HepG2 (cell line): ENCODE measurements around the gene EFNA3. TPM values are rescaled to one million over a fixed set of nuclear protein-coding genes. Genes with fewer than 3 reads are reported as not detected.

Source experiments
- CAMTA2 ChIP-seq: sonication (generic); formaldehyde crosslinking; IDR thresholded peaks from 2 replicates; pipeline ENCODE4 v1.4.0; 2020; ENCODE audit warnings: mild to moderate bottlenecking, missing genetic modification reagents, borderline replicate concordance
- GABPA ChIP-seq, 2 experiments: IDR thresholded peaks; 2 replicates each; pipeline ENCODE4 v1.6.1; 2011 to 2016; ENCODE audit warnings: low read depth in 2 of 2, low read length in 1 of 2, missing biosample characterization in 1 of 2, missing genetic modification characterization in 1 of 2
- NFIB ChIP-seq: sonication (generic); formaldehyde crosslinking; IDR thresholded peaks from 2 replicates; pipeline ENCODE4 v1.9.0; 2021; ENCODE audit warnings: missing genetic modification reagents, mild to moderate bottlenecking, borderline replicate concordance
- PITX1 ChIP-seq: sonication (generic); formaldehyde crosslinking; IDR thresholded peaks from 2 replicates; pipeline ENCODE4 v1.5.1; 2020; ENCODE audit warnings: mild to moderate bottlenecking, missing genetic modification reagents
- PREB ChIP-seq: sonication (generic); formaldehyde crosslinking; IDR thresholded peaks from 2 replicates; pipeline ENCODE4 v1.4.0; 2020; ENCODE audit warnings: missing genetic modification reagents
- SRSF1 ChIP-seq: fragments of 200-400 bp; formaldehyde crosslinking; optimal IDR thresholded peaks from 2 replicates; pipeline ENCODE3; 2017; ENCODE audit warnings: mild to moderate bottlenecking, low read depth, low read length, moderate library complexity
- ZBTB33 ChIP-seq: sonication (generic); formaldehyde crosslinking; IDR thresholded peaks from 2 replicates; pipeline ENCODE4 v1.4.0; 2020; ENCODE audit warnings: missing genetic modification reagents
- ZBTB7B ChIP-seq: sonication (generic); formaldehyde crosslinking; IDR thresholded peaks from 2 replicates; pipeline ENCODE4 v1.4.0; 2020; ENCODE audit warnings: missing genetic modification reagents
- ZFP1 ChIP-seq: IDR thresholded peaks from 2 replicates; pipeline ENCODE4 v1.6.1; 2016
- ZNF33A ChIP-seq: sonication (generic); formaldehyde crosslinking; IDR thresholded peaks from 2 replicates; pipeline ENCODE4 v1.5.1; 2020; ENCODE audit warnings: missing genetic modification reagents, mild to moderate bottlenecking, moderate library complexity, borderline replicate concordance
- ZNF562 ChIP-seq: sonication (generic); formaldehyde crosslinking; IDR thresholded peaks from 2 replicates; pipeline ENCODE4 v1.8.0; 2022; ENCODE audit warnings: missing genetic modification reagents, borderline replicate concordance
- ZNF564 ChIP-seq: sonication (generic); formaldehyde crosslinking; IDR thresholded peaks from 2 replicates; pipeline ENCODE4 v1.8.1; 2023; ENCODE audit warnings: mild to moderate bottlenecking, missing genetic modification reagents
- ZNF710 ChIP-seq: sonication (generic); formaldehyde crosslinking; IDR thresholded peaks from 2 replicates; pipeline ENCODE4 v1.5.0; 2020; ENCODE audit warnings: mild to moderate bottlenecking, missing genetic modification reagents, borderline replicate concordance
- ZNF879 ChIP-seq: sonication (generic); formaldehyde crosslinking; IDR thresholded peaks from 2 replicates; pipeline ENCODE4 v1.8.1; 2023; ENCODE audit warnings: missing genetic modification reagents
- ZSCAN9 ChIP-seq: IDR thresholded peaks from 2 replicates; pipeline ENCODE4 v1.6.1; 2016; ENCODE audit warnings: borderline replicate concordance
- polyA plus RNA-seq, 8 experiments: library from polyadenylated mRNA; depleted of rRNA in 3 of 8; stranded (reverse) in 7 of 8; unstranded in 1 of 8; fragments of >200 nt; fragmentation: Illumina TruSeq in 4 of 8; extraction: Trizol in 4 of 8; gene quantifications; 2 replicates each; pipeline versions ENCODE4 v1.2.1 to v1.2.3, GENCODE V29; 2011 to 2016; ENCODE audit warnings: low read depth in 4 of 8, missing spikeins in 1 of 8, mixed read lengths in 1 of 8; ENCODE audit not compliant: insufficient read depth in 1 of 8
- total RNA-seq, 5 experiments: library from RNA; depleted of rRNA; stranded (reverse); fragments of >200 nt; fragmentation: Illumina TruSeq; extraction: Trizol; gene quantifications; 2 replicates each; pipeline ENCODE4 v1.2.3, GENCODE V29; 2016; ENCODE audit warnings: low read depth in 1 of 5
- TF ChIP-seq, protein P1 (sequence below): sonication (generic); formaldehyde crosslinking; conservative IDR thresholded peaks from 2 replicates; pipeline ENCODE4 v1.4.0; 2020; ENCODE audit warnings: mild to moderate bottlenecking, missing genetic modification reagents, moderate library complexity

EFNA3 gene
- total and polyA plus RNA-seq, 2 of the 13 experiments (the other 11 are each of a cell fraction or from before 2014, with no cell fraction given): 1.0 to 5.7 TPM

GRCh38 chr1:155107309-155108264 lies 28.9 kb downstream of the EFNA3 start (continued):
- TF ChIP-seq, protein P1, sequence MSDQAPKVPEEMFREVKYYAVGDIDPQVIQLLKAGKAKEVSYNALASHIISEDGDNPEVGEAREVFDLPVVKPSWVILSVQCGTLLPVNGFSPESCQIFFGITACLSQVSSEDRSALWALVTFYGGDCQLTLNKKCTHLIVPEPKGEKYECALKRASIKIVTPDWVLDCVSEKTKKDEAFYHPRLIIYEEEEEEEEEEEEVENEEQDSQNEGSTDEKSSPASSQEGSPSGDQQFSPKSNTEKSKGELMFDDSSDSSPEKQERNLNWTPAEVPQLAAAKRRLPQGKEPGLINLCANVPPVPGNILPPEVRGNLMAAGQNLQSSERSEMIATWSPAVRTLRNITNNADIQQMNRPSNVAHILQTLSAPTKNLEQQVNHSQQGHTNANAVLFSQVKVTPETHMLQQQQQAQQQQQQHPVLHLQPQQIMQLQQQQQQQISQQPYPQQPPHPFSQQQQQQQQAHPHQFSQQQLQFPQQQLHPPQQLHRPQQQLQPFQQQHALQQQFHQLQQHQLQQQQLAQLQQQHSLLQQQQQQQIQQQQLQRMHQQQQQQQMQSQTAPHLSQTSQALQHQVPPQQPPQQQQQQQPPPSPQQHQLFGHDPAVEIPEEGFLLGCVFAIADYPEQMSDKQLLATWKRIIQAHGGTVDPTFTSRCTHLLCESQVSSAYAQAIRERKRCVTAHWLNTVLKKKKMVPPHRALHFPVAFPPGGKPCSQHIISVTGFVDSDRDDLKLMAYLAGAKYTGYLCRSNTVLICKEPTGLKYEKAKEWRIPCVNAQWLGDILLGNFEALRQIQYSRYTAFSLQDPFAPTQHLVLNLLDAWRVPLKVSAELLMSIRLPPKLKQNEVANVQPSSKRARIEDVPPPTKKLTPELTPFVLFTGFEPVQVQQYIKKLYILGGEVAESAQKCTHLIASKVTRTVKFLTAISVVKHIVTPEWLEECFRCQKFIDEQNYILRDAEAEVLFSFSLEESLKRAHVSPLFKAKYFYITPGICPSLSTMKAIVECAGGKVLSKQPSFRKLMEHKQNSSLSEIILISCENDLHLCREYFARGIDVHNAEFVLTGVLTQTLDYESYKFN: peak; percentile 71
- TF ChIP-seq CAMTA2 (CRISPR knock-in tag) (no peak), ZBTB33 (CRISPR knock-in tag) (no peak), ZNF33A (CRISPR knock-in tag) (no peak), ZNF710 (CRISPR knock-in tag) (no peak; the same call in 1 of the 2 replicates), PREB (CRISPR knock-in tag) (no peak), ZNF879 (CRISPR knock-in tag) (no peak), ZBTB7B (CRISPR knock-in tag) (no peak), SRSF1 (no peak), NFIB (CRISPR knock-in tag) (no peak), ZNF562 (CRISPR knock-in tag) (no peak), ZNF564 (no peak), ZSCAN9 (no peak), GABPA (IDR thresholded peaks at IDR 0.05; ENCODE audit: low read depth, low read length) (no peak), GABPA (CRISPR knock-in tag; IDR thresholded peaks at IDR 0.05; ENCODE audit: low read depth) (peak; percentile 34; the same call in 1 of the 2 replicates), ZFP1 (CRISPR knock-in tag) (no peak), PITX1 (CRISPR knock-in tag) (peak; percentile 30; the same call in 1 of the 2 replicates)
